Activated T-cell treated with anti-CD3 and anti-CD28 coated beads for 48 hours (primary cell): ENCODE data around the gene CYTIP.

Experiments
- DNase-seq: peaks from one replicate; pipeline ENCODE4 v3.0.0-alpha.2; 2020; ENCODE audit warnings: low read depth

Gene CYTIP

DNA sequence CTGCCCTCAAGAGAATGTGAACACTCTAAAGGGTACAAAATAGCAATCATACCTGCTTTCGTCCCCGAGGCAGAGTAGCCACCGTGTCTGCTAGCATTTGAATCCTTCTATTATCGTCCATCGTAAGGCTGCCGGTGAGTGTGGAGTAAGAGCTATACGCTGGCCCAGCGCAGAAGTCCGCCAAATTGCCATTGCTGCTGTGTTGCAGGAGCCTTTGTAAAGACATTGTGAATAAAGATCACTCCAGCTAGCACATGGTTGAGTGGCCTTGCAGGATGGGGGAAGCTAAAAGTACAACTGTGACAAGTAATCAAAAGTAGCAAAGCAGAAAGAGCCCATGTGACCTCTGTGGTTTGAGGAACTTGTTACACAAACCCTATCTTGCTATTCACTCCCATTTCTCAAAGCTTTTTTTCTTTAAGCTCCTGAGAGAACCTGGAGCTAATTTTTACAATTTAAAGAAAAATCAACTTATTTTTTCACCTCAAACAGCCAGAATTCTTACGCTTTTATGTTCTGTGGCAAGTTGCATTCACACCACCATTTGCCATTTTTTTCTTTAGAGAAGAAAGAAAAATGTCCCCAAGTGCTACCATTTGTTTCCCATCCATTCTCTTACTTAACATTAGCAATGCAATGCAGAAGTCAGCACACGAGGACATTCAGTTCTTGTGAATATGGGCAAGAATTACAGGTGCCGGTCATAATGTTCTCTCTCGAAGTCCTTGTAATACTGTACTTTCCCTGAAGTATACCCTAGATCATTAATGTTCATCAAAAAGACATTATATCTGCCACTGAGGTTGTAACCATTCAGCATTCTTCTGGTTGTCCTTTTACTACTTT lies at the start of gene CYTIP:
TSS of gene CYTIP (minus strand) at position 295 of the 846 bp plus-strand sequence. CDS start at position 226, 69 bp downstream.
- DNase-seq, result peak; percentile 44

DNA sequence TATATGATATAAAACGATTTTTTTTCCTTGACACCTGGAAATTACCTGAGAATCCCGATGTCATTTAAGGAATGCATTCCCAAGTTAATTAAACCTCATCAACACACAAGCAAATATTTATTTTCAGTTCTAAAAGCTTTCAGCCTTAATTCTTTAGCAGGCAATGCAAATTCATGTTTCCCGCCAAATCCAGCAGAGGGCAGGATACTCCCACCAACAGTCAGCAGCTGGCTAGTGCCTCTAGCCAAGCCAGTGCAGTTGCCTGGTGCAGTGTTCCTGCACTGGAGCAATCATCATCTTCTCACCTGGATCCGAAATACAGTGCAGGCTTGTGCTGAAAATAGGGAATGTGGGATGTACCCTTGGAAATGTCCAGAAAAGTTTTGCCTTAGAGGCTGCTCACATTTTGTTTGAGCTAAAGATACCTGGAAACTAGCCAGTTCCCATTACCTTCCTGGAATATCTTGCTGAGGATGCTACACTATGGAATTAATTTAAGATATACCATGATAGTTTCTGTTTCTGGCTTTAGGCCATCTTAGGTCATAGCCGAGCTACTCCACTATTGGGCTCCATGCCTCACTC lies 48.4 kb upstream of the CYTIP start:
- DNase-seq, result peak; percentile 54

DNA sequence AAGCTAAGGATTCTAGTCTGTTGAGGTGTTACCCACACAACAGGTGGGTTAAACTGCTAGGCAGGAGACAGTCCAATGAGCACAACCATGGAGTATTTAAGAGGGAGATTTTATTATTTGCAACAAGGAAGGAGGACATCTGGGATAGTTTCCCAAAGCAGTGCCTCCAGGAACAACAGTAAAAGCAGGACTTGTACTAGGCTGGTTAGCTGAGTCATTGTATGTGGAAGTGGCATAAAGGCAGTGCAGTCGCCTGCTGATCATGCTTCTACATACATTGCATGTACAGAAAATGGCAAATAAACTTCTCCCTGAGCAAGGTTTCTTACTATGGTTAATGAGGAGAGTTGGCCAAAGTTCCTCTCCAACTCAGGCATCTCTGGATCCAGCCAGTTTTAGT lies 46.1 kb upstream of the CYTIP start:
- DNase-seq, result no peak

DNA sequence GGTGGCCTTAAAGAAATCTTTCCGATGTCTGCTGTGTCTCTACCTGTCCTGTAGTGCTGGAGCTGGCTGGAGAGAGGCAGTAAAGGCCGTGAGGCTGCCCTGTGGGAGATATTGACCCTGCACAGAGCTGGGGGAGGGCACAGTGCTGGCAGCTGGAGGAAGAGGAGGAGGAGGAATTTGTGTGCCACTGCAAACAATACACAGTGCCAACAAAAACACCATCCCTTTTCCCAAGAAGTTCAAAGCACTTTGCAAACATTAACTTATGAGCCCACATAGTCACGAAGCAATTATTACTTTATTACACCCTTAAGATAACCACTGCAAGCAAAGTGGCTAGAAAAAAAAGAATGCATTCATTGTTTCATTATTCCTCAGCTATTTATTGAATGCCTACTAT lies 45.0 kb upstream of the CYTIP start:
- DNase-seq, result no peak

DNA sequence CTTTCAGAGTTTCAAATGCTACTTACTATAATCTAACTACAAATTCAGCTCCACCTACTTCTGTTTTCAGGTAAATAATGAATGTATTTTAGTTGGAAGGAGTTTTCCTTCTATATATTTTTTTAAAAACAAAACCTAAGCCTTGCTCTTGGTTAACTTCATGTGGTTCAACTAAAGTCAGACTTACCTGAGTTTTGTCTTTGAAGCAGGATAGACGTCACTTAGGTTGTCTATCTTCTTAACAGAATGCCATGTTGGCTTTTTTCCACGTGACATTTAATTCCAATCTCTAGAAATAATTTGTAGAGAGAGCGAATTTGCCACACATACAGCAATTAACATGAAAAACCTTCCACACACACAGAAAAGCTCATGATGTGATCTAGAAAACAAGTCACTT lies 43.9 kb upstream of the CYTIP start:
- no peak for DNase-seq

DNA sequence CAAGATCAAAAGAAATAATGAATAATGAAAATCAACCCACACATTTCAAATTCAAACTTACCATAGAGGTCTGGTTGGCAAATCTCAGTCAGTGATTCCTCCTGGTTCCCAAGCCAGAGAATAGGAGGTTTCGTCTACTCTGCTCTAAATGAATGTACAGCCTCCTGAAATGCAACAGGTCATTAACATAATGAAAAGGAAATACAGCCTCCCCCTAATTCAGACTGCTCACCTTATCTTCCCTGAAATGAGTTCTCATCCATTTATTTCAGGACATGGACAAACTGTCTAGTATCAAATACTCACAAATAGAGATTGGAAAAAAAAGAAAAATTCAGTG lies 43.4 kb upstream of the CYTIP start:
- DNase-seq, result no peak

DNA sequence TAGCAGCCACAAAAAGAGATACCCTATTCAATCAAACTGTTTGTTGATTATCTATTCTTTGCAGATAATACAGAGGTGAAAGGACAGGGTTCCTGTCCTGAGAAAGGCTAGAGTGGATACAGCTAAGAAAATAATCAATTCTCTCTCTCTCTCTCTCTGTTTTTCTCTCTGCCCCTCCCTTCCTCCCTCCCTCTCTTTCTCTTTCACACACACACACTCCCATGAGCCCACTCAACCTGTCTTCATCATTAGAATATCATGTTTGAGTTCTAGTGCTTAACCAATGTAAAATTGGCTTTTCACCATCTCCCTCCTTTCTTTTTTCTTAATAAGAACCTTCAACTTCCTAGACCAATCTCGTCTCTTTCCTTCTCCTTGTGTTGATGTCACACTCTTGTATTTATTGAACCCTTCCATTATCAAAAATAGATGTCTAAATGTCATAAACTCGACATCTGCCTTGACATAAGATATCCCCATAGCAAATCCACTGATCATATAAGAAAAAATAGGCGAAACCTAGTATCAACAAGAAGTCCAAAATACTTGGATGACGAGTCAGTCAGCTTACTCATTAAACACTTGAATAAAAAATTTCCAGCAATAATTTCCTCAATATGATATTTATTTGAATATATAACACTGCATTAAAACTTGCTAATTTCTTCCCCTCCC lies 42.8 kb upstream of the CYTIP start:
- DNase-seq, result no peak

DNA sequence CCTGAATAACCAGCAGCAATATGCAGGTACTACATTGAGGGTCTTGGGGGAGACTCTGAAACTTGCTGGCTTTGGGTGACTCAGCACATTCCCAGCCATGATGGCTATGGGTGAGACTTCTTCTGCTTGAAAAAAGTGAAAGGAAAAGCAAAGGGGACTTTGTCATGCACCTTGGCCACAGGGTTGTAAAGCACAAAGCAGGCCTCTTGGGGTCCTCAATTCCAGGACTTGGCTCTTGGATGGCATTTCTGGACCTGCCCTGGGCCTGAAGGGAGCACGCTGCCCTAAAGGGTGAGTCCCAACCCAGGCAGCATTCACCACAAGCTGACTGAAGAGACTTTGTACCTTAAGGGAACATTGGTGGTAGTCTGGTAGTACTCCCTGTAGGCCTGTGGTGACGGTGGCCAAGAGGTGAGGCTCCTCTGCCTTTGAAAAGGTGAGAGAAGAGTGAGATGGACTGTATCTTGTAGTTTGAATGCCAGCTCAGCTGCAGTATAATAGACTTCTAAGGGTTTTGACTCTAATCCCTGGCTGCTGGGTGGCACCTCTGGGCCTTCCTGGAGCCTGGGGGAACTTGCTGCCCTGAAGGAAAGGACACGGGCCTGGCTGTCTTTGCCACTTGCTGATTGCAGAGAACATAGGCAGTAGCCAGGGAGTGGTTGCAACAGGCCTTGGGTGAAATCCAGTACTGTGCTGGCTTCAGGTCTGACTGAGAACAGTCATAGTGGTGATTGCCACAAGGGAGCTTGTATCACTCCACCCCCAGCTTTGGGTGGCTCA lies 36.5 kb upstream of the CYTIP start:
- DNase-seq, result peak; percentile 50

DNA sequence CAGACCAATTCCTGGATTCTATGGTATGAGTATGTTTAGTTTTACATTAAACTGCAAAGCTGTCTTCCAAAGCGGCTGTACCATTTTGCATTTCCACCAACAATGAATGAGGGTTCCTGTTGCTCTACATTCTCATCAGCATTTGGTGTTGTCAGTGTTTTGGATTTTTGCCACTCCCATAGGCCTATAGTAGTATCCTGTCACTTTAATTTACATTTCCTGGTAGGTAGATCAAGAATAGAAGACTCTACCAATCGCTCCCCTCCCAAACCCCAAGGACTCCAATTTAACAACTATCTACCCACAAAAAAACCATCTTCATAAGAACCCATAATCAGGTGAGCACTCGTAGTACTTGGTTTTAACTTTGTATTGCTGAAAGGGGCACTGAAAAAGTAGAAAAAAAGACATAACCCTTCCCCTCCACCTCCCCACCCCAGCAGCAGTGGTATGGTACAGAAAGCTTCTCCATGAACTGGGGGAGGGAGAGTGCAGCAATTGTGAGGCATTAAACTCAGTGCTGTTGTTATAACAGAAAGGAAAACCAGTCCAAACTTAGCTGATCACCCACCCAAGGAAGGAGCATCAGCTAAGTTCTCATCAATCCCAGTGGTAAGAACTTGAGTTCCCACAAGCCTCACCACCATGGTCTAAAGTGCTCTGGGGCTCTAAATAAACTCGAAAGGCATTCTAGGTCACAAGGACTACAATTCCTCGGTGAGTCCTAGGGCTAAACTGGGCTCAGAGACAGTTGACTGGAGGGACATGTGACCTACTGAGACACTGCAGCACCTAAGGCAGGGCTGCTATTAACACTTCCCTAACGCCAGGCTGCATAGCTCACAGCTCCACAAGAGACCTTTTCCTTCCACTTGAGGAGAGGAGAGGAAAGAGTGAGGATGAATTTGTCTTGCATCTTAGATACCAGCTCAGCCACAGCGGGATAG lies 35.5 kb upstream of the CYTIP start:
- DNase-seq, result no peak

DNA sequence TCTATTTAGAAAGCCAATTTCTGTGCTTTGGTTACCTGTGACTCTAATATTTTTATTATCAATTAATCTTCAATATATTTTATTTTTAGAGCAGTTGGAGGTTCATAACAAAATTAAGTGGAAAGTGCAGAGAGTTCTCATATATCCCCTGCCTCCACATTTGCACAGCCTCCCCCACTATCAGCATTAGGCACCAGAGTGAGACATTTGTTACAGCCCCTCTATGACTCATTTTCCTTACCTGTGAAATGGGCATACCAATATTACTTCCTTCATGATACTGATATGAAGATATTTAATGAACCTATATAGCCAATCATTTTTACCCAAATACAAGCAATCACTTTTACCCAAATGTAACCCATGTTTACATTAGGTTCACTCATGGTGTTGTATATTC lies 34.0 kb upstream of the CYTIP start:
- DNase-seq, result no peak

DNA sequence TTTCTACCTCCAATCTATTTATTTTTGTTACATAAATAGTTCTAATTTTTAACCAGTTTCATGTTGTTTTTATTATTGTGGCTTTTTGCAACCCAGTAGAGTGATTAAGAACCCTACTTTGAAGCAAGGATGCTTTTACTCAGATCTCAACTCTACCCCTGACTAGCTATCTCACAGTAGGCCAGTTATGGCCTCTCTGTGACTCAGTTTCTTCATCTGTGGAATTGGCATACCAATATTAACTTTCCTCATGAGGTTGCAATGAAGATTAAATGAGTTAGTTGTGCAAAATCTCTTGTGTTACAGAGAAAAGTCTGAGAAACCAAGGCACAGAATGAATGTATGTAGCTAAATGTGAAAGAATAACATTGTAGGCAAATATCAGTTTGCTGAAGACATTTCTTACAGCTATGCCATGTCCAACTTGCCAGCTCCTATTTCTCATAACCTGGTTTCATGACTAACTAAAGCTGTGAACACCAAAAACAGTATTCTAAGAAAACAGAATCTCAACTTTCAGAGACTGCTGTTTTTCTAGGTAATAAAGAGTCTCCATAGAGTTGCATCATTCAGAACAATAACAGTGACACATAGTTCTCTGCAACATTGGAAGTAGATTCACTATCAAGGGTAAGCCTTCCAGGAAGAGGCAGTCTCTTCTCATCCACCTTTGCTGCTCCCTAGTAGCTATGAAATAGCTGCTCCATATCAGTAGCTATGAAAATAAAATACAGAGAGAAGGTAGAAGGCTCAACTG lies 33.2 kb upstream of the CYTIP start:
- DNase-seq, result no peak

DNA sequence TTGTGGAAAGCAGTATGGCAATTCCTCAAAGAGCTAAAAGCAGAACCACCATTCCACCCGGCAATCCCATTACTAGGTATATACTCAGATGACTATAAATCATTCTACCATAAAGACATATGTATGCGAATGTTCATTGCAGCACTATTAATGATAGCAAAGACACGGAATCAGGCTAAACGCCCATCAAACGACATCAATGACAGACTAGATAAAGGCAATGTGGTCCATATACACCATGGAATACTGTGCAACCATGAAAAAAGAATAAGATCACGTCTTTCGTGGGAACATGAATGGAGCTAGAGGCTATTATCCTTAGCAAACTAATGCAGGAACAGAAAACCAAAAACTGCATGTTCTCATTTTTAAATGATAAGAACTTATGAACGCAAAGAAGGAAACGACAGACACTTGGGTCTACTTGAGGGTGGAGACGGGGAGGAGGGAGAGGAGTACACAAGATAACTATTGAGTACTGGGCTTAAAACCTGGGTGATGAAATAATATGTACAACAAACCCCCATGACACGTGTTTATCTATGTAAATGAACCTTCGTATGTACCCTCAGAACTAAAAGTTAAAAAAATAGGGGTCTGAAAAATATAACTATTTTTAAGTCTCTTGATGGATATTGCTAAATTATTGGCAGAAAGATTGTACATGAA lies 32.0 kb upstream of the CYTIP start:
- DNase-seq, result no peak

DNA sequence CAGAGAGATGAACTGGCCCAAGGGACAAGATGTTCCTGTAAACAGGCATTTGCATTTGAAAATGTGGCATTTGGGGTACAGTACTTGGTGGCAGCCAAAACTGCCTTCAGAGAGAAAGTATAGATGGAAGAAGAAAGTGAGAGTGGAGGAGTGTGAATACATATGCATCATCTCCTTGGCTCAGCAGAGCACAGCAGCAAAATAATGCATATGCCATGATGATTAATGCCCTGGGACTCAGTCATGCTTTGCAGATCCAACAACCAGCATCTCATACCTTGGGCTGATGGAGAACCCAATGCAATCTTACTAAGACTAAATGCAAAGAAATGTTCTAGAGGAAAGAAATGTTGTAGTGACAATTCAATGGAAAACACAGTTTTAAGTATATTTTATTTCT lies 29.7 kb upstream of the CYTIP start:
- no peak for DNase-seq

DNA sequence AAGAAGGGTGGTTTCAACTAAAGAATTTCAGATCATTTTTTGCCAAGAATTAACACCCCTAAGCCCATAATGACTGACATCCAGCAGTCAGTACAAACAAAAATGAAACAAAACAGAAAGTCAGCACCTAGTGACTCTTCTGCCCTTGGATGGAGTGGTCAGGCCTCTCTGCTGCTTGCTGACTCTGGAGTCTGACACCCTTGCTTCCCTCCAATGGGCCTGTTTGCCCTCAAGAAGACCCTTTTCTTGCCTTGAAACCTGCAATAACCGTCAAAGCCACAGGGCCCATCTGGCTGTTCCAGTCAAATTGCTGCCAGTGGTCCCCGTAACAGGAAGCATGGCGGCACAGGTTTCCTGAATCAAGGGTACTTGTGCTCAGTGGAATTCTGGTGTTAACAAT lies 27.2 kb upstream of the CYTIP start:
- DNase-seq, result no peak

DNA sequence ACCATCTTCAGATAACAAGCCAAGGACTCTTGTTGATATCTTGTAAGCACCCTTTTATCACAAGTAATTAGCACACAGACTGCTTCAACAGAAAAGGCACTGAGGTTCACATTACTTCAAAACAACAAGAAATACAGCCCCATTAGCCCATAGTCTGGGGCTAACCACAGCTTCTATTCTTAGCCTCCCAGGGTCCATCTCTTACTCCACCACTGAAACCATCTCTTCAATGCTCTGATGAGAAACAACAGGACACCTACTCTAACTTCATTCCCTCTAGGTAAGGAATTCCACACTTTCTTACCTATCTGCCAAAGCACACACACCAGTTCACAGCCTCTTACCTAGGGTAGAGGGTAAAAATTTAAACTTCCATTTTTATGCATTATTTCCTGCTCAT lies 26.4 kb upstream of the CYTIP start:
- DNase-seq, result no peak

DNA sequence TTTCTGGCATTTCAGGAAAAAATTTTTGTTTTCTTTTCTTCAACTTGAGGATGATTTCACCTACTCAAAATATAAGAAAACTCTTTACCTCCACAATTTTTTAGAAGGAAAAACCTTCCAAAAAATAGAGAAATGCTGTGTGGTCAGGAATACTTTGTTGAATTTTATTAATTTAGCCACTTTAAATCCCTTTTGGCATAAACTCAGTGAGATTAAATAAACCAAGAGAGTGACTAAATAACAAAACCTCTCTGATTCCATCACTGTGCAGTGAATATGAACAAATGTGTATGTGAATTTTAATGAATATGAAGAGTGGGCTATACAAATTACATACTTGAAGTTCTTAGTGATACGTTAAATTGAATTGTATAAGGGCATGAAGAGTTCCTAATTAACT lies 25.8 kb upstream of the CYTIP start:
- DNase-seq, result no peak

DNA sequence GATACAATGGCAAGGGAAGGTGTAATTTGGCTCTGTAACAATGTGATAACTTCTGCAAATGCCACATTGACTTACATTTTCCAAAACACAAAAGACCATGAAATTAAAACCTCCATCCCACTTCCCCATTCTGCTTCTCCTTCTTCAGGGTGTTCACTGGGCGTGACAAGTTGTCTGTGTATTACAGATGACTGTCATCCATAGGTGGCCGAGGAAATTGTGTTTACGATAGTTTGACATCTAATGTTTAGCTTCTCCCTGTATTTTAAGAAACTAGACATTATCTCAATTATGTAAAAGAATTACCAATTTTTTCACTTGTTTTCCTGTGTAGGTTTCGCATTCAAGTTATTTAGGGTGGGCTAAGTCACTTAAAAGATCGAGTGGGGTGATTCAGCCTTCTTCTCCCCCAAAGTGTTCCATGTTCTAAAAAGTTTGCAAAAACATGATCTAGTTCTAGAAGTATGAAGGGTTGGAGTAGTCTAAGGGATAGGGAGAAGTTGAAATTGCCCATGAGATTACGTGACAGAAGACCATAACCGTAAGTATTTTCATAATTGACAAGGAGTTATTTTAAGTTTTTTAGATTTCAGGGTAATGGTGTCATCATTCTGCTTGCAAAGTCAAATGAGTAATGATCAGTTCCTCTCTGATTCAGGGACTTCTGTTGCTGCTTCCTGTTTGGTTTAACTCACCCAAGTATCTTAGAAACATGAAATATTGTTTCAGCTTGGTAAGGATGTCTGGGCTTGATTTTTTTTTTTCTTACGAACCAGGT lies 25.2 kb upstream of the CYTIP start:
- DNase-seq, result no peak

DNA sequence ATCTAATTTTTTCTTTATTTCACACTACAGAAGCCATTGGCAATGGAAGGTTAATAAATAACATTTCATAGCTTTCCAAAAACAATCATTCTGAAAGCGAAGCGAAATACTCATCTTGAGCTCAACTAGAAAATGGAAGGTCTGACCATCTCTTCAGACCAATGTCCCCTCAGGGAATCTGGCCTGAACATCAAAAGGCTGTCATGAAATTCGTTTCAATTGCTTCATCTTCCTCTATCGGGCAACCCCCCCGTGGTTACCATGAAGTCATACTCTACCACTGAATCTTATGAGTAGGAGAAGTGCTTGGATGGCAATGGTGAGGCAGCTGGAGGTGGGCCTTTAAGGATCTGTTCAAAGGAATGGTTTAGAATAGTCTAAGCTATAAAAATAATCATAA lies 22.9 kb upstream of the CYTIP start:
- peak; percentile 50 for DNase-seq

DNA sequence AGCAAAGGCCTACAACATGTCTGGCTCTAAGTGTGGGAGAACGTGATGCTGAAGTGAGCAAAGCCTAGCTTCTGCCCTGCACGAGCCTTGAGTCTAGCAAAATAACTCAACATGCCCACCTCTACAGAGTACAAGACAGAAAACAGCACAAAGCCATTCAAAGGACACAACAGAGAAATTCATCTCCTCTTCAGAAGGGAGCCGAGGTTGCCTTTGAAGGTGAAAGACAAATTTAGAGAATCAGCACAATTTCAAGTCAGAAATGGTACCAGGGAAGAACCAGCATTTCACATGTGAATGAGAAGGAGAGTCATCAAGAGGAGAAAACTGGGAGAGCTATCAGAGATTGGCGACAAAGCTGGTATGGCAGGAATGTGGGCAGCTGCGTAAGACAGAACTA lies 21.7 kb upstream of the CYTIP start:
- DNase-seq, result no peak
